GM19351 (cell line): Measurements from ENCODE around the gene LCN1.

Source experiments
- ATAC-seq: cut with Tn5 transposase; IDR thresholded peaks from one replicate; pipeline ENCODE4 v1.9.1; 2021; ENCODE audit warnings: mild to moderate bottlenecking, moderate library complexity; ENCODE audit not compliant: unreplicated experiment

LCN1 gene

GRCh38 chr9:135565636-135566035 lies 44.4 kb downstream of the LCN1 start:
- no peak for ATAC-seq

- ATAC-seq, result no peak
These were observed 45.3 kb downstream of the LCN1 start for GRCh38 chr9:135566552-135566951.

- no peak for ATAC-seq
These were observed 46.1 kb downstream of the LCN1 start for GRCh38 chr9:135567311-135567710.

DNA sequence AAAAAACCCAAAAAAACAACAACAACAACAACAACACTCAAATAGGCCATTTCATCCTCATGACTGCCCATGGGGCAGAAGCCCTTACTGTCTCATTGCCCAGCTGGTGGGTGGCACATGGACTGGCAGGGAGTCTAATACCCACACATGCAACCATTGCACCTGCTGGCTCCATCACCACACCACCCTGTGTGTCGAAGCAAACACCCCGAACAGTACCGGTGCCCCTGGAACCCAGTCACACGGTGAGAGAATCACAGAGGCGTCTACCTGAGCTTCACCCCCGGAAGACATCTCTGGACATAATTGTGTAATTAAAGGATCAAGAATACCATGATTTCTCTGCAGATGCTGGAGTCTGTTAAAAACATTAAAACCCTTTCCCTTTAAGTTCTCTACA lies 46.8 kb downstream of the LCN1 start:
- ATAC-seq, result no peak

- no peak for ATAC-seq
These were observed 49.2 kb downstream of the LCN1 start for GRCh38 chr9:135570456-135570855.

DNA sequence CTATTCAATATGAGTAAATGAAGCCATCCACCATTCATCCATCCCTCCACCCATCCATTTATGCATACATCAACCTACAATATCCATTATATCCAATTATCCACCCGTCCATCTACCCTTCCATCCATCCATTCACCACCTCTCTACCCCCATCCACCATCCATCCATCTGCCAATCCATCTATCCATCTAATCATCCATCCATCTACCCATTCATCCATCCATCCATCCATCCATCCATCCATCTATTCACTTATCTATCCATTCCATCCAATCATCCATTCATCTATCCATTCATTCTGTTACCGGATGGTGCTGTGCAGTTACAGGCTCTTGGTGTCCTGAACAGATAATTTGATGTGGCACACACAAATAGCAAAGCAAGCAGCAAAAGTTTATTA lies 51.0 kb downstream of the LCN1 start:
- ATAC-seq, result no peak

DNA sequence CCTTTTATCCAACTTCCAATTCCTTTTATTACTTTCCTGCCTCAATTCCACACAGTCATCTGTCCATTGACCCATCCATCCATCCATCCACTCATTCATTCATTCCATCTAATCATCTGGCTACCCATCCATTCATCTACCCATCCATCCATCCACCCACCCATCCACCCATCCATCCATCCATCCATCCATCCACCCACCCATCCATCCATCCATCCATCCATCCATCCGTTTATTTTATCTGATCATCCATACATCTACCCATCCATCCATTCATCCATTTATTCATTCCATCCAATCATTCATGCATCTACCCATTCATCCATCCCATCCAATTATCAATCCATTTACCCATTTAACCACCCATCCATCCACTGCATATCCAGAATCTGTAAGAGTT lies 51.9 kb downstream of the LCN1 start:
- ATAC-seq, result no peak

GRCh38 chr9:135574331-135574730 lies 53.1 kb downstream of the LCN1 start:
- no peak for ATAC-seq

DNA sequence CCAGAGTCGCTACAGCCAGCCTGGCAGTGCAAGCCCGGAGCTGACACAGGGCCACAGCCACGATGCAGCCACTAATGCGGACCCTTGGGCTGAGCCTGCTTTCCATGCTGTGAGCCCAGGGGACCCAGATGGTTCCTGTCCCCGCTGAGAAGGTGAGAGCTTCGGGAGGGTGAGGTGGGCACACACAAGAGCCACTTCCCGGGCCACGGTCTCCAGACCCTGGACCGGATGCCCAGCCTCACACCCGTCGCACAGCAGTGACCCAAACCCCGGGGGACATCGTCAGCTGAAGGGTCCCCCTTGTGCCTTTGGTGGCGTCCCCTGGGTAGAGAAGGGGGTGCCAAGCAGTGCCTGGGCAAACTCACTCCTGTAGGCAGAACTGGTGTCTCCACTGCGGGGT lies 53.7 kb downstream of the LCN1 start:
- ATAC-seq, result no peak
